Activated naive CD8-positive, alpha-beta T cell treated with anti-CD3 and anti-CD28 coated beads for 36 hours (primary cell): ENCODE measurements around the gene RBMS3. TPM values are rescaled to one million over a fixed set of nuclear protein-coding genes. Genes with fewer than 3 reads are reported as not detected.

Source experiments
- DNase-seq: peaks from one replicate; pipeline ENCODE4 v3.0.0; 2021
- H3K27ac Mint-ChIP-seq: one replicate; pipeline ENCODE4 v1.8.0; 2022; ENCODE audit warnings: mild to moderate bottlenecking, moderate library complexity, mixed read lengths
- H3K27me3 Mint-ChIP-seq: one replicate; pipeline ENCODE4 v1.8.0; 2022; ENCODE audit warnings: mild to moderate bottlenecking, mixed read lengths
- H3K36me3 Mint-ChIP-seq: one replicate; pipeline ENCODE4 v1.8.0; 2021; ENCODE audit warnings: mild to moderate bottlenecking, mixed read lengths
- H3K4me1 Mint-ChIP-seq: one replicate; pipeline ENCODE4 v1.8.0; 2021; ENCODE audit warnings: mixed read lengths
- H3K4me3 Mint-ChIP-seq: one replicate; pipeline ENCODE4 v1.8.0; 2022; ENCODE audit warnings: mild to moderate bottlenecking, moderate library complexity, mixed read lengths
- H3K9me3 Mint-ChIP-seq: one replicate; pipeline ENCODE4 v1.8.0; 2022; ENCODE audit warnings: mixed read lengths
- total RNA-seq, 2 experiments: library from RNA; stranded (reverse); gene quantifications; one replicate each; pipeline ENCODE4 v1.2.3, GENCODE V29; 2021

RBMS3 gene
- total RNA-seq, 2 experiments from 2014 or later, result 1.6 TPM

GRCh38 chr3:29429055-29429679, 148.3 kb downstream of the RBMS3 start:
- H3K4me1 Mint-ChIP-seq, result no peaks in the 10 kb centered on the region
- no peak overlapping the region for H3K27ac Mint-ChIP-seq
- H3K36me3 Mint-ChIP-seq, result no peaks in the 10 kb centered on the region
- no peak overlapping the region for H3K4me3 Mint-ChIP-seq
- H3K27me3 Mint-ChIP-seq, result no peaks in the 10 kb centered on the region
- no peak for DNase-seq
- no peaks in the 10 kb centered on the region for H3K9me3 Mint-ChIP-seq

GRCh38 chr3:29430558-29430971, 149.7 kb downstream of the RBMS3 start:
- peaks cover 4% of the 10 kb centered on the region for H3K27me3 Mint-ChIP-seq
- no peak for DNase-seq
- H3K9me3 Mint-ChIP-seq, result no peaks in the 10 kb centered on the region
- no peak overlapping the region for H3K27ac Mint-ChIP-seq
- no peaks in the 10 kb centered on the region for H3K4me1 Mint-ChIP-seq
- no peaks in the 10 kb centered on the region for H3K36me3 Mint-ChIP-seq
- H3K4me3 Mint-ChIP-seq, result no peak overlapping the region

GRCh38 chr3:29436612-29437323, 155.9 kb downstream of the RBMS3 start:
- no peak overlapping the region for H3K4me3 Mint-ChIP-seq

GRCh38 chr3:29438580-29438979, 157.7 kb downstream of the RBMS3 start:
- H3K27ac Mint-ChIP-seq, result no peak overlapping the region
- no peaks in the 10 kb centered on the region for H3K36me3 Mint-ChIP-seq
- DNase-seq, result no peak
- peaks cover 25% of the 10 kb centered on the region for H3K27me3 Mint-ChIP-seq
- no peaks in the 10 kb centered on the region for H3K9me3 Mint-ChIP-seq
- no peak overlapping the region for H3K4me3 Mint-ChIP-seq
- peaks cover 7% of the 10 kb centered on the region for H3K4me1 Mint-ChIP-seq

More at GRCh38 chr3:29436612-29437323, 155.9 kb downstream of the RBMS3 start:
- Mint-ChIP-seq H3K27me3 (peaks cover 16% of the 10 kb centered on the region), H3K9me3 (no peaks in the 10 kb centered on the region), H3K4me1 (peaks cover 7% of the 10 kb centered on the region), H3K36me3 (no peaks in the 10 kb centered on the region), H3K27ac (no peak overlapping the region)
- no peak for DNase-seq

- peaks cover 7% of the 10 kb centered on the region for H3K4me1 Mint-ChIP-seq
- H3K36me3 Mint-ChIP-seq, result no peaks in the 10 kb centered on the region
- no peaks in the 10 kb centered on the region for H3K9me3 Mint-ChIP-seq
- no peak overlapping the region for H3K27ac Mint-ChIP-seq
- H3K4me3 Mint-ChIP-seq, result no peak overlapping the region
- peaks cover 32% of the 10 kb centered on the region for H3K27me3 Mint-ChIP-seq
- DNase-seq, result no peak
Measured at GRCh38 chr3:29440413-29441305, 159.8 kb downstream of the RBMS3 start.

- Mint-ChIP-seq H3K36me3 (no peaks in the 10 kb centered on the region), H3K9me3 (no peaks in the 10 kb centered on the region), H3K4me1 (peaks cover 7% of the 10 kb centered on the region), H3K27me3 (peaks cover 32% of the 10 kb centered on the region), H3K27ac (no peak overlapping the region), H3K4me3 (no peak overlapping the region)
- no peak for DNase-seq
Measured at GRCh38 chr3:29441422-29441821, 160.6 kb downstream of the RBMS3 start.

GRCh38 chr3:29447946-29448627, 167.2 kb downstream of the RBMS3 start:
- H3K27ac Mint-ChIP-seq, result no peak overlapping the region
- no peaks in the 10 kb centered on the region for H3K36me3 Mint-ChIP-seq

GRCh38 chr3:29451920-29452319, 171.0 kb downstream of the RBMS3 start:
- no peaks in the 10 kb centered on the region for H3K4me1 Mint-ChIP-seq

More at GRCh38 chr3:29447946-29448627, 167.2 kb downstream of the RBMS3 start:
- Mint-ChIP-seq H3K4me3 (no peak overlapping the region), H3K9me3 (no peaks in the 10 kb centered on the region), H3K4me1 (no peaks in the 10 kb centered on the region), H3K27me3 (peaks cover 13% of the 10 kb centered on the region)
- no peak for DNase-seq

GRCh38 chr3:29452934-29453283, 172.0 kb downstream of the RBMS3 start:
- Mint-ChIP-seq H3K36me3 (no peaks in the 10 kb centered on the region), H3K4me3 (no peak overlapping the region)

More at GRCh38 chr3:29451920-29452319, 171.0 kb downstream of the RBMS3 start:
- no peak overlapping the region for H3K27ac Mint-ChIP-seq
- no peaks in the 10 kb centered on the region for H3K36me3 Mint-ChIP-seq
- no peak for DNase-seq
- no peak overlapping the region for H3K4me3 Mint-ChIP-seq
- no peaks in the 10 kb centered on the region for H3K27me3 Mint-ChIP-seq
- H3K9me3 Mint-ChIP-seq, result no peaks in the 10 kb centered on the region

GRCh38 chr3:29453284-29454001, 172.6 kb downstream of the RBMS3 start:
- Mint-ChIP-seq H3K4me1 (no peaks in the 10 kb centered on the region), H3K27me3 (no peaks in the 10 kb centered on the region), H3K9me3 (no peaks in the 10 kb centered on the region), H3K4me3 (no peak overlapping the region), H3K27ac (no peak overlapping the region), H3K36me3 (no peaks in the 10 kb centered on the region)
- no peak for DNase-seq

More at GRCh38 chr3:29452934-29453283, 172.0 kb downstream of the RBMS3 start:
- H3K27me3 Mint-ChIP-seq, result no peaks in the 10 kb centered on the region
- H3K4me1 Mint-ChIP-seq, result no peaks in the 10 kb centered on the region
- H3K9me3 Mint-ChIP-seq, result no peaks in the 10 kb centered on the region
- no peak overlapping the region for H3K27ac Mint-ChIP-seq
- no peak for DNase-seq

- H3K4me3 Mint-ChIP-seq, result no peak overlapping the region
- H3K36me3 Mint-ChIP-seq, result no peaks in the 10 kb centered on the region
- no peak for DNase-seq
- H3K27me3 Mint-ChIP-seq, result no peaks in the 10 kb centered on the region
- H3K4me1 Mint-ChIP-seq, result no peaks in the 10 kb centered on the region
- no peaks in the 10 kb centered on the region for H3K9me3 Mint-ChIP-seq
- H3K27ac Mint-ChIP-seq, result no peak overlapping the region
Measured at GRCh38 chr3:29454161-29454611, 173.3 kb downstream of the RBMS3 start.

- Mint-ChIP-seq H3K9me3 (no peaks in the 10 kb centered on the region), H3K36me3 (no peaks in the 10 kb centered on the region), H3K27me3 (no peaks in the 10 kb centered on the region), H3K4me3 (no peak overlapping the region), H3K27ac (no peak overlapping the region), H3K4me1 (no peaks in the 10 kb centered on the region)
- no peak for DNase-seq
Measured at GRCh38 chr3:29456901-29457300, 176.0 kb downstream of the RBMS3 start.

- H3K9me3 Mint-ChIP-seq, result no peaks in the 10 kb centered on the region
Measured at GRCh38 chr3:29463304-29463703, 182.4 kb downstream of the RBMS3 start.

GRCh38 chr3:29465836-29466235, 185.0 kb downstream of the RBMS3 start:
- H3K9me3 Mint-ChIP-seq, result no peaks in the 10 kb centered on the region
- DNase-seq, result no peak
- no peaks in the 10 kb centered on the region for H3K4me1 Mint-ChIP-seq
- no peak overlapping the region for H3K4me3 Mint-ChIP-seq
- no peaks in the 10 kb centered on the region for H3K36me3 Mint-ChIP-seq
- peaks cover 6% of the 10 kb centered on the region for H3K27me3 Mint-ChIP-seq
- H3K27ac Mint-ChIP-seq, result no peak overlapping the region

More at GRCh38 chr3:29463304-29463703, 182.4 kb downstream of the RBMS3 start:
- H3K36me3 Mint-ChIP-seq, result no peaks in the 10 kb centered on the region
- peaks cover 3% of the 10 kb centered on the region for H3K27me3 Mint-ChIP-seq
- H3K4me3 Mint-ChIP-seq, result no peak overlapping the region
- no peak overlapping the region for H3K27ac Mint-ChIP-seq
- H3K4me1 Mint-ChIP-seq, result no peaks in the 10 kb centered on the region
- DNase-seq, result no peak
